Activated CD4-positive, alpha-beta T cell treated with anti-CD3 and anti-CD28 coated beads, Interleukin-2, amount 50 U/mL, for 16 hours (primary cell): ENCODE results near the gene GABRR1.

Experiments used
- DNase-seq: peaks from one replicate; pipeline ENCODE4 v3.0.0-alpha.2; 2020

GABRR1 gene

DNA sequence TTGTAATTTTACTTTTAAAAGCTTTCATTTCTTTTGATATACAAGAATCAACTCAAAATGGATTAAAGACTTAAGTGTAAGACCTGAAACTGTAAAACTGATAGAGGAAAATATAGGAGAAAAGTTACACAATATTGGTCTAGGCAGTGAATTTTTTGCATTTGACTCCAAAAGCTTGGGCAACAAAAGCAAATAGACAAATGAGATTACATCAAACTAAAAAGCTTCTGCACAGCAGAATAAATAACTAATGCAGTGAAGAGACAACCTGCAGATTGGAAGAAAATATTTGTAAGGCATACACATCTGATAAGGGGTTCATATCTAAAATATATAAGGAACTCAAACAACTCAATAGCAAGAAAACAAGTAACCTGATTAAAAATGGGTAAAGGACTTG lies 3.0 kb downstream of the GABRR1 start:
- DNase-seq, result no peak

DNA sequence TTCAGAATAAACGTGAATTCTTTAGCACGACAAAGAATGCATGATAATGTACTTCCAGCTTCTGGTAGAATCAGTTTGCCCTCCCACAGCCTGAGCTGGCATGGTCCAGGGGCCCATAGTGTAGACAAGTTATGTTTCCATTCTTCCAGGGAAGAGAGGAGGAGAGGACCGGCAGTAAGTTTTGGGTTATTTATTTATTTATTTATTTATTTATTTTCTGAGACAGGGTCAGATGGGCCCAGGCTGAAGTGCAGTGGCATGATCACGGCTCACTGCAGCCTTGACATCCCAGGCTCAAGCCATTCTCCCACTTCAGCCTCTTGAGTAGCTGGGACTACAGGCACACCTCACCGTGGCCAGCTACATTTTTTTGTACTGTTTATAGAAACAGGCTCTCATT lies 4.7 kb downstream of the GABRR1 start:
- no peak for DNase-seq

DNA sequence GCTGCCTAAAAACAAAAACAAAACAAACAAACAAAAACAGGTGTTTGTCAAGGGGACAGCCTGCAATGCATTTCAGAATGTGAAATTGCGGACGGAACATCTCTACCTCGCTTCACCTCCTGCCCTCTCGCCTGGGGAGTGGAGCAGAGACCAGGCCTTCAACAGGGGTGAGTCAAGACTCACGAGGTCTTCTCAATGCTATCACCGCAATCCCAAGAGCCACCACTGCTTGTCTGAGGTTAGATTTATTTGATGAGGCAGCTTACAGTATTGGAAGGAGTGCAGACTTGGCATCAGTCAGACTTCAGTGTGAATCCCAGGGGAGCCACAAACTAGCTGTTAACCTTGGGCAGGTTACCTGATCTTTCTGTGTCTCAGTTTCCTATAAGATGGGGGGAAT lies 7.7 kb downstream of the GABRR1 start:
- no peak for DNase-seq

DNA sequence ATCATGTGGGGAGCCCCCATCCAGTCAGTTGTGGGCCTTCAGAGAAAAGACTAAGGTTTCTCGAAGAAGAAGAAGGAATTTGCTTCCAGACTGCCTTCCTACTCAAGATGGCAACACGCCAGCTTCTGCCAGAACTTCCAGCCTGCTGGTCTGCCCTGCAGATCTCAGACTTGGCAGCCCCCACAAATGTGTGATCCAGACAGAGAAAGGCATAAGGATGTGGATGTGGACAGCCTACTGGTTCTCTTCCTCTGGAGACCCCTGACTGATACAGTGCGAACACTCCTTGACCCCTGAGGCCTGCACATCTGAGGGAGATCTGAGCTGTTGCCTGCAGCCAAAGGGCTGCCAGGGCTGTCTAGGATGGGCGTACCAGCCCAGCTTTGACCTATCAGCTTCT lies 8.6 kb downstream of the GABRR1 start:
- DNase-seq, result no peak

DNA sequence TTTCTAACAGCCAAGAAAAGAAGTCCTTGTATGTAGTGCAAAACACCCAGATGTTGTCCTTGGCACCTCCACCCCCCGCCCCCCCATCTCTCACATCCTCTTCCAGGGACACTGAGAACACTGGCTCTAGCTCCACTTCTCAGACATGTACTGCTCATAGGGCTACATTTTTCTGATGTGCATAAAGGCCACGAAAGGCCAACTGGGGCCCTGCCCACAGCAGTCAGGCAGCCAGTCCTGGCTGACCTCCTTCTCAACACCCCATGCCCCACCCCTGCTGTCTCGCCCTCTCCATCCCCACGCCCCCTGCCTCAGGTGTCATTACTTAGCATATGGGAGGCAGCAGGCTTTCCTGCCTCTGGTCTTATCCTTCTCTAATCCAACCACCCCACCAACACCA lies 11.3 kb downstream of the GABRR1 start:
- no peak for DNase-seq

DNA sequence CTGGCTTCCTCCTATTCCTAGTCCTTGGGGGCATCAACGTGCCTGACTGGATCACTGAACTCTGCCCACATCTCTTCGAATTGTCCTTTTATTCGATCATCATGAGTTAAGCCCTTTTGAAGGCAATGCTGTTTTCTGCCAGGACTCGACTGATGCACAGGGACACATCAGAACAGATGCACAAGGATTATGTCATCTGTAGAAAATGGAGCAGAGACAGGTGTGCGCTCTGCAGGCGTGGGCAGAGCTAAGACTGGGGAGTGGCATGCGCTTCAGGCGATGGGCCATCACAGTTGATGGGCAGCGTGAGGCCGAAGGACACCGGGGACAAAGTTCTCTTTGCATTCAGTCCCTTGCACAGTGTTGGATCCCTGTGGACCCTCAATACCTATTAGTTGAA lies 13.1 kb downstream of the GABRR1 start:
- DNase-seq, result no peak

DNA sequence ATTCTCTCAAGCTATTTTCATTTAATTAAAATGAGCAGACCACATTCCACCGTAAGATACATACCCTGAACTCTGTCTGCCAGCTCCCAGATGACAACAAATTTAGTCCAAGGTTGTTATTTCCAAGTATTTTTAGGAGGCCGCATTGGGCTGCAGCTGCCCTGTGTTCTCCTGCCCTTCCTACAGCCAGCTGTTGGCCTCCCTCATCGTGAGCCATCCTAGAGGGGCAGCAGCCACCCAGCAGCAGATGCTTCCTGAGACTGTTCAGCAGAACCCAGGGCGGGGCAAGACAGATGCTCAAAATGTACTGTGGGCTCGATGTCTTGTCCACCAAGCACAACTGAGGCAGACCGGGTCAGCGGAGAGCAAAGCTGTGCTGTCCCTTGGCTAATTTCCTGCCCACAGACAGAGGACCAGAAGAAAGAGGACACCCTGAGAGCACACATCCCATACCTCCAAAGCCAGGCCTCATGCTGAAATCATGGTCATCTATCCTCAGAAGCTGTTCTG lies 16.4 kb downstream of the GABRR1 start:
- no peak for DNase-seq

DNA sequence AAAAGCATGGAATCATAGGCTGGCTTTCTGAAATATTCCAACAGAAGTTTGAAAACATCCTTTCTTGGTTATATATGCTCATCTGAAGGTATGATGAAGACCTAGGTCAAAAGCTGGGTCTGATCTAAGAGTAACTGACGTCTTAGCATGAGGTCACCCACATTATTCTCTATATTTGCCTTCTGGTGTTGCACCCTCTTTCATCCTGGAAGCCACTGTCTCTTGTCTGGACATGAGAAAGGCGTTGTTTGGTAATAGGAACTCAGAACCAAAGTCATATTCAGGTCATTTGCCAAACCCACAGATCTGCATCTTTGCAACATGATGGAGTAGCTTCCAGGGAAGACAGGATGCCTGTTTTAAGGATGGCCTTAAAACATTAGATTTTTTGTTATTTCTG lies 17.6 kb downstream of the GABRR1 start:
- DNase-seq, result no peak

DNA sequence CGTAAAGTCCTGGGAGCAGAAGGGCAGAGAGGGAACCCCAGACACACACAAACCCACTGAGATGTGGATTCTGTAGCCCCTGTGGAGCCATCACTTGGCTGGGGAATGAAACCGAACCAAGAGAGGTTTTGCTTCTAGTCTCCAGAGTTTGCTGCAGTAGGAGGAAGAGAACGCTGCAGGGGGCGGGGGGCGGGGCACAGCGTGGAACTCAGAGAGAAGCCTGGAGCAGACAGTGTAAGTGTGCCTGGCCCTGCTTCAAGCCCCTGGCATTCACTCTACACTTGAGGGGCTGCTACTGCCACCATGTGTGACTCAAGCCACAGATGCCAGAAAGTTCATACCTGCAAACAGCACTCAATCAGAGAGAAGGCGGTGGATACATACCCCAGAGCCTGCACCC lies 18.9 kb downstream of the GABRR1 start:
- DNase-seq, result no peak

DNA sequence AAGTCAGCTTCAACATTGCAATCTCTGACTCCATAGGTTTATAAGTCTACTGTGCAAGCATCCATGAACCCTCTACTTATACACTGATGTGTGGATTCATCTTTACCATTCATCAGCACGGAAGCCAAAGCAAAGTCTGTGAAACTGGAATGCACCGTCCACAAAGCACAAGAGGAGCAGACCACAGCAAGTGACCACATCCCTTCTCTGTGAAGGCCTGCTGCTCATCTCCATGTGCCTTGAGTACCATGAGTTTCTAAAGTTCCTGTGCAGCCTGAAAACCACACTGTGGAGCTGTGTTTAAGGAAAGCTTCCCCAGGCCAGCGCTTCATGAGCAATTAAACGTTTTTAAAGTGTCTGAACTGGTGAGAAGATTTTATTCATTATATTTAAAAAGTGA lies 20.0 kb downstream of the GABRR1 start:
- DNase-seq, result no peak

DNA sequence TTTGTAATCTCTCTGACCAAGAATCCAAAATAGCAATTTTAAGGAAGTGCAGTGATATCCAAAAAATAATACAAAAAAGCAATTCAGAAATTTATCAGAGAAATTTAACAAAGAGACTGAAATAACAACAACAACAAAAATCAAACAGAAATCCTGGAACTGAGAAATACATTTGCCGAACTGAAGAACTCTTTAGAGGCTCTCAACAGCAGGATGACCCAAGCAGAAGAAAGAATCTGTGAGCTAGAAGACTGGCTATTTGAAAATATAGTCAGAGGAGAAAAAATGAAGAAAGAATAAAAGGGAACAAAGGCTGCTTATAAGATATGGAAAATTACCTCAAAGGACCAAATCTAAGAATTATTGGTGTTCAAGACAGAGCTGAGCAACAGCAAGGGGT lies 22.6 kb downstream of the GABRR1 start:
- no peak for DNase-seq

DNA sequence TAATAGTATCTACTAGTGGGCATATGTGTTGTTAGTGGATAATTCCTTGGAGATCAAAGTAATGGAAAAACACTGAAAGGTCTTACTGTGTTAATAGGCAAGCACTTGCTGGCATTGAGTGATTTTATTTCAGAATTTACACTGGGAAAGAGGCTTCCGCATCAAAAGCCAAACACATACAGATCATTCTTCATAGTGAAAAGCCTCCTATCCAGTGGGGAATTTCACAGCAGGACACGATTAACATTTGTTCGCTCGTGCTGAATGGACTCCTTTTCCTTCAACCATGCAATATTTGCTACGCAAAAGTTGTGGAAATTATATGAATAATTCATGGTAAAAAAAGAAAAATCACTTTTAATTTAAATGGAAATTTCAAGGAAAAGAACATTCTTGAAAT lies 26.4 kb downstream of the GABRR1 start:
- no peak for DNase-seq

DNA sequence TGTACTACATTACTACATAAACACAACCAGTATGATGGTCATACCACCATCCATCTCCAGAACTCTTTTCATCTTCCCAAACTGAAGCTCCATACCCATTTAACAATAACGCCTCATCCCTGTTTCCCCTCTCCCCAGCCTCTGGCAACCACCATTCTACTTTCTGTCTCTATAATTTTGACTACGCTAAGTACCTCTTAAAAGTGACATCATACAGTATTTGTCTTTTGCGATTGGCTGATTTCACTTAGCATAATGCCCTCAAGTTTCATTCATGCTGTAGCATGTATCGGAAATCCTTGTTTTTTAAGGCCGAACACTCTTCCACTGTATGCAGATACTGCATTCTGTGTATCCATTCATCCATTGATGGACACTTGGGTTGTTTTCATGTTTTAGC lies 29.7 kb downstream of the GABRR1 start:
- DNase-seq, result no peak

DNA sequence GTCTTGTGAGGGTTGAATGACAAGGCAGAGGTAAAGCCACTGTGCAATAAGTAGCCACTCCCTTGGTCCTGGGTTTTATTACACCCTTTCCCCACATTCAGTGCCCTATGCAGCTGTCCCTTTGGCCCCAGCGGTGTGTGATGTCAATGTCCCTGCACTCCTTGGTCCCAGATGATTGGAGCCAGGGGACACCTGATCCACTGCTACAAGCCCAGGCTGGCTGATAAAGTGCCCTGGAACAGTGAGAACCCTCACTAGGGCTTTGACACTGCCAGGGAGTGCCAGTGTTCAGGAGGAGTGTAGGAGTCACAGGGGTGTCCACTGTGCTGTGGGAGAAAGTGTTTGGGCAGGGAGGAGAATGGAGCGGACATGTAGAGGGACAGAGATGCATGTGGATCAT lies 30.4 kb downstream of the GABRR1 start:
- DNase-seq, result no peak

DNA sequence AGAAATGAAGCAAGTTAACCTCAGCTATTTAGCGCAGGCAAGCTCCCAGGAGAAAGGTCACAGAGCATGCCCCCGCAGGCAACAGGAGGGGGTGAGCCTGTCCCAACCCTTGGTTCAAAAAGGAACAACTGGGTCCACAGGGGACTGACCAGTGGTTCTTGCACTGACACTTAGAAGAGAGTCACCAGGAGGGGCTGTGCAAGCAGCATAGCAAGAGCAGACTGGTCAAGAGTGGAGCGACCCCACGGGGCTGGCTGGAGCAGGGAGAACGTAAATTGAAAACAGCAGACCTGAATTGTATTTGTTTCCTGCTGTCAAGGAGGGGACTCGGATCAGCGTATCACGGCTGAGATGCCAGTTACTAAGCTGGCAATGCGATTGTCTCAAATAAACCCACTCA lies 32.8 kb downstream of the GABRR1 start:
- DNase-seq, result no peak

DNA sequence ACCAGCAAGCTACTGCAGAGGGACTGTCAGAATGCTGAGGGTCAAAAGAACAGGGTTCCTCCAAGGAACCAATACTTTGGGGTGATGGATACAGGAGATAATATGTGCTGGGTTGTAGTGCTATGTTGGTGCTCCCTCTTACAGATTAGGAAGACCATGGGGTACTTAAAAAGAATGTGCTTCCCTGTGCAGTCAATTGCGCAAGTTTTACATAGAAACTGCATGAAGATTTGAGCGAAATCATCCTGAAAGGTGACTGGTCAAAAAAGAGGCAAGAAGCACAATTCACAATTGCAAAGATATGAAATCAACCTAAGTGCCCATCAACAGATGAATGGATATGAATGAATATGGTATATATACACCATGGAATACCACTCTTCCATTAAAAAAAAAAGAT lies 33.9 kb downstream of the GABRR1 start:
- no peak for DNase-seq

DNA sequence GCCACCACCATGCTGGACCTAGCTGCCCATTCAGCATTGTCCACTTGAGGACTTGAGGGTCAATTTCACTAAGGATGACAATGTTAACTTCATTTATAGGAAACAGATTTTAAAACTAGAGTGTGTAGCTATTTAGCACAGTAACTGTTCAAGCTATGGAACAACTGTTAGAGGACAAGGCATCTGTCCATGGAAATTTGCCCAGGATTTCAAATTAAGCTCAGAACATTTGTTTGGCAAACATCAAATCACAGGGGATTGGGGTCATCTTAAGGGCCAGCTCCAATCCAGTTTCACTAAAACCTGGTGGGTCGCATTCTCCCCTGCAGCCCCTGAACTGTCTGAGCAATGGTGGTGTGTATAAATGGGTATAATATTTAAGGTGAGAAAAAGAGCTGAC lies 36.2 kb downstream of the GABRR1 start:
- no peak for DNase-seq

DNA sequence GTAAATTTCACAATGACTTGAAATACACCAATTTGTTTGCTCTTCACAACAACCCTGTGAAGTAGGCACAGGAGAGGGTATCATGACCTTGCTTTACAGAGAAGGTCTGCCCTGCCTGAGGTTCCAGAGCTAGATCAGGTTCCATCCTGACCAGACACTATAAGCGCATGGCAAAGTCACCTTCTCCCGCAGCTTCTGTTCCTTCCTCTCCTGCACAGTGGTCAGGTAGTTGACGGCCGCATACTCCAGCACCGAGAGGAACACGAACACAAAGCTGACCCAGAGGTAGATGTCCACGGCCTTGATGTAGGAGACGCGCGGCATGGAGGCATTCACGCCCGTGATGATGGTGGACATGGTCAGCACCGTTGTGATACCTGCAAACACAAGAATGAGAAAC lies 37.0 kb downstream of the GABRR1 start:
- DNase-seq, result no peak

DNA sequence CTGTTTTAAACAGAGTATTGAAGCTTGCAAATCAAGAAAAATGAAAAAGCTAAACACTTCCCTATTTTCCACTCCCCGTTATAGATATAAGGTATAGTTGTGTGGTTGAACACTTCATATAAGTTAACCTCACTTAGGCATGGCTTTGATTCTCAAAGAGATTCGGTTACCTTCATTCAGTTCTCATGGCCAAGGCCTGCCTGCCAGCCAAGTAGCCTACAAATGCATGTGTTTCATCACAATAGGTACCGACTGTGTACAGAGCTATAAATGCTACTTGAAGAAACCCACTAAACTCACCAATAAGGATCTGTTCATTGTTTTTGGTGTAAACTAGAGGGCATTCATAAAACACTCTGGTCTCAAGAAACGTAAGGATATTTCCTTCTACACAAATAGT lies 43.5 kb downstream of the GABRR1 start:
- DNase-seq, result no peak

DNA sequence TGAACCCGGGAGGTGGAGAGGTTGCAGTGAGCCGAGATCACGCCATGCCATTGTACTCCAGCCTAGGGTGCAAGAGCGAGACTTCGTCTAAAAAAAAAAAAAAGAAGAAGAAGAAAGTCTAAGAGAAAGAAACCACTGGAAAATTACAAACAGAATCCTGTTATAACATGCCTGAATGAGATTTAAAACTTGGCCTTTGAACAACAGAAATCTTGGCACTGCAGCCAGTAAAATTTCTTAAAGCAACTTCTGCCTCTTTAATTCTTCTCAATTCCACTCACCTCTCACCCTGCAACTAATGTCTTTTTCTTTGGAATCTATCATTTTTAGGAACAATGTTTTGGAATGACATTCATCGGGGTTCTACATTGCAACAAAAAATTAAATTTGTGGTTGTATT lies 45.0 kb downstream of the GABRR1 start:
- DNase-seq, result no peak

DNA sequence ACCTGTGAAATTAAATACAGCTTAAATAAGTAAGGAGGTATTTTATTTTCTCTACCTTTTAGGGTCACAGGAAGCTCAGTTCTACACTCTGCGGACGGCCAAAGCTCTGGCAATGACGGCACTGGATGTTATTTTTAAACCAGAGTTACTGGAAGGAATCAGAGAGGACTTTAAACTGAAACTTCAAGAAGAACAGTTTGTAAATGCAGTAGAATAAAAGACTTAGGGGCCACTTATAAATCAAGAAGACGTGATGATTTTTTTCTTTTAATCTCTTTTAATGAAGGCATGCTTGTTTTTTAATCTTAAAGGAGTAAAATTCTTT lies 55.1 kb downstream of the GABRR1 start:
- DNase-seq, result no peak

DNA sequence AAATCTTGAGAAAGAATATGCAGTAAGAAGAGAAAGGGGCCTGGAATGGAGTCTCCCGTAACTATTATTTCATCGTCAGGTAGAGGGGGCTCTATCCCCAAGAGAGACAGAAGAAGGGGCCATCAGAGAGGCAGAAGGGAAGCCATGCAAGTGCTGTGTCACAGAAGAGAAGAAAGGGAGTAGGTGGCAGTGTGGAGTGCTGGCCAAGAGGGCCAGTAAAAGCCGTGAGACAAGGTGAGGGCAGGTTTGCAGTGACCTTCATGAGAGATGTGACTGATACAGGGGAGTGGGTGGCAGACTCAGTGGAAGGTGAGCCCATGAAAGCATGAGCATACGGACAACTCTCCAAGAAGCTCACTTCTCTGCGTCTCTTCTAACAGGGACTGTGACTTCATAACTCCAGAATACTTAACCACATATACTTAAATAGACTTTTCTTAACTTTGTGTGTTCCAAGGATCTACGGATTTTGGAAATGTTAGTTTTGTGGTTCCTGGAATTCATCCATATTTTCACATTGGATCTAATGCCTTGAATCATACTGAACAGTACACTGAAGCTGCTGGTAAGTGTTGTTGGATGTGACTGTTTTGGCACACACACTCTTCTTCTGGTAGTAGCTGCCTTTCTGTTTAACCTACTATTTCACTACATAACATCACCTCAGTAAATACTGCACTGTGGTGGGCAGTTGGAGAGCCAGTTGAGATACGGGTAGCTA lies 55.7 kb downstream of the GABRR1 start:
- no peak for DNase-seq

DNA sequence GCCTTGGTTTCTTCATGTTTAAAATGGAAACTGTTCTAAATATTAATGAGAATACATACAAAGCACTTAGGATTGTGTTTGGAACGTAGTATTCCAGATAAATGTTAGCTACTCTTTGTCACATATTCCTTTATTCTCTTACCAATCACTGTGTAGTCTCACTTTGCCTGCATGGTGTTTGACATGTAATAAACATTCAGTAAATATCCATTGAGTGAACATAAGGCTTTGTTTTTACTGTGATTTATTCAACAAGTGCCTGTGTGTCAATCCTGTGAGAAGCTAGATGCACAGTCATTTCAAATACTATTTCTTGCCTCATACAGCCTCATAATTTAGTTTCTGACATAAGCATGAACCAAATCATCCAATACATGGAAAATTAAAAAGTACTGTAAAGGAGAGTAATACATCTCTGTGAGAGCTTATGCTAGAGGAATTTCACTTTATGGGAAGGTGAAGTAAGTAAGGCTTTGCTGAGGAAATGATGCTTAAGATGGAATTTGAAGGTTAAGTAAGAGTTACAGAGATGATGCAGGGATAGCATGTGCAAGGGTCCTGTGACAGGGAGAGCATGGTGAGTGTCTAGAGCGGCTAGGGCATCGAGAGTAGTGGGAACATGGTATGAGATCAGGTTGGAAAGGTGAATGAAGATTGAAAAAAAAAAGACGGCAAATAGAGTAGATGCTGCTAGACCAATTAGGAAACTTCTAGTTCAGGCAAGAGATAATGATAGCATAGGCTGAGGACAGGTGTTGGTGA lies 56.6 kb downstream of the GABRR1 start:
- DNase-seq, result no peak

DNA sequence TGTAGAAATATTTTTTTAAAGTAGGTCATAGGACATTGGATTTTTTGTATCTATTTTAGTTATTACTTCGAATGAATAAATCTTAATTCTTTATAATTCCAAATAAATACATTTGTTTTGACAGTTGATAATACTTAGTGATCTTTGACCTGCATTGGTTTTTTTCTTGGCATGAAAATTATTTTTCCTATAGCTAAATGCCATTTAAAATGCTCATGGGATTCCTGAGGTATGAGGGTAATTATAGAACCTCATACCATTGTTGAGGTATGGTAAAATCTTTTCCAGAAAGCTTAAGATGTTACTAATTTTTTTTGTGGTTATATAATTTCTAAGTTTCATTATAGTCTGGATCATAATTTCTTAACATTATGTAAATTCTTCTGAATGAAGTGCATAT lies 63.0 kb downstream of the GABRR1 start:
- DNase-seq, result no peak
